ENCODE results near the gene CUL4B.
"Not testable (repeated sequence)": the region's sequence is repeated elsewhere in the genome, so short reads cannot be mapped to it uniquely, and the experiment has no call there.

The CUL4B gene

GRCh38 chrX:120485638-120486520, 74.9 kb downstream of the CUL4B start:
- peak overlapping the region; percentile 84 for H3K27ac ChIP-seq
- TF ChIP-seq ZFX (IDR thresholded peaks at IDR 0.05; ENCODE audit: borderline replicate concordance) (no peak), CTCF (IDR thresholded peaks at IDR 0.05) (peak; percentile 73)

- peak overlapping the region; percentile 84 for H3K27ac ChIP-seq
These were observed 75.5 kb downstream of the CUL4B start for GRCh38 chrX:120485315-120485637.

DNA sequence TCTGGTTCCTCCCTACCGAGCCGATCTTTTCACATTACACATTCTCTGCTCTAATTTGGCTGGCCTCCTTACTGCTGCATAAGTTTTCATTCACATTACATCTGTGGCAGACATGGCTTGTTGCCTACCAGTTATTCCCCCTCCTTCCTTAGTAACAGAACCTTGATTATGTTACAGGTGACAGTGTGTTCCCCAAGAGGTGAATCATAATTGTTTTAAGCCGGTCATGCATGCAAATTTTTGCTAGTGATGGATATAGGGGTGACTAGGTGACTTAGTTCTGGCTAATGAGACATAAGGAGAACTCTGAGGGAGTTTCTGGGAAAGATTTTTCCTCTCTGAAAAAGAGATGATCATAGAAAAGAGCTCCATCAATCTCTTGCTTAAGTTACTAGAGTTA, 83.3 kb downstream of the CUL4B start:
- no peak for TF ChIP-seq CTCF (IDR thresholded peaks at IDR 0.05)
- TF ChIP-seq ZFX (IDR thresholded peaks at IDR 0.05; ENCODE audit: borderline replicate concordance) = no peak
- H3K27ac ChIP-seq = no peak overlapping the region

More at GRCh38 chrX:120485315-120485637, 75.5 kb downstream of the CUL4B start:
- TF ChIP-seq CTCF (IDR thresholded peaks at IDR 0.05) = no peak
- no peak for TF ChIP-seq ZFX (IDR thresholded peaks at IDR 0.05; ENCODE audit: borderline replicate concordance)

DNA sequence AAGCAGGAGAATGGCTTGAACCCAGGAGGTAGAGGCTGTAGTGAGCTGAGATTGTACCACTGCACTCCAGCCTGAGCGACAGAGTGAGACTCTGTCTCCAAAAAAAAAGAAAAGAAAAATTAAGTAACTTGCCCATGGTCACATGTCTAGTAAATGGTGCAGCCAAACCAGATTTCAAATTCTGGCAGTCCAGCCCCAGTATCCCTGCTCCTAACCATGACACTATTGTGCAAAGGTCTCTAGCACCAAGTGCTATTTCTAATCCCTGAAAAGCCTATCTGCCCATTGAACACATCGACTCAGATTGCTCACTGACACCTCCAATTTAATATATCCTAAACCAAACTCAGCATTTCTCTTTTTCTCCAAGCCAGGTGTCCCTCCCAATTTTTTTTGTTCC, 84.0 kb downstream of the CUL4B start:
- no peak overlapping the region for H3K27ac ChIP-seq
- TF ChIP-seq CTCF (IDR thresholded peaks at IDR 0.05) (no peak), ZFX (IDR thresholded peaks at IDR 0.05; ENCODE audit: borderline replicate concordance) (no peak)

GRCh38 chrX:120475447-120475846, 85.3 kb downstream of the CUL4B start:
- TF ChIP-seq CTCF (IDR thresholded peaks at IDR 0.05) = peak; percentile 46
- not testable (repeated sequence) for H3K27ac ChIP-seq

Data from 22Rv1 (cell line).